ENCODE measurements around the gene ATAT1. TPM values are rescaled to one million over a fixed set of nuclear protein-coding genes. Genes with fewer than 3 reads are reported as not detected.

ATAT1 gene
- total and polyA plus RNA-seq, 9 of the 15 experiments (the other 6 are each of a cell fraction or from before 2014, with no cell fraction given): 0.65 to 5.8 (median 1.6) TPM

MicroRNAs encoded within 50 kb of the gene (microRNA counts, 767-probe panel; counts per million panel counts)
- not detected for microRNA hsa-miR-877-5p

Small RNA genes lying within 50 kb of the gene (microRNA-seq; reads per million reads assigned to microRNA genes)
- 35.3 reads per million, percentile 72 among the genes with 10 or more reads in this experiment for gene MIR877 (ENCODE audit: borderline microRNAs expressed)

Small RNA genes lying within 50 kb of the gene (small RNA-seq; reads per million reads assigned to genes)
- gene MIR877: 12.0 reads per million, percentile 96 among the genes with 10 or more reads in this experiment

Other genes starting within 250 kb of the ATAT1 start
Only the 7 nearest of the 14 such genes appear.
- 149 and 166 TPM in 2 replicates for gene ABCF1, start 55.4 kb upstream of the ATAT1 start, total RNA-seq (2014; rRNA removed)
- gene ABCF1, start 55.4 kb upstream of the ATAT1 start, total RNA-seq (2014; rRNA removed; fragmentation: Illumina TruSeq; extraction: Trizol): 102 and 114 TPM in 2 replicates
- 137 and 138 TPM in 2 replicates for gene ABCF1, start 55.4 kb upstream of the ATAT1 start, total RNA-seq (2015; rRNA removed; fragmentation: Illumina TruSeq; extraction: Trizol)
- gene ABCF1, start 55.4 kb upstream of the ATAT1 start, total RNA-seq (2021): 120 and 138 TPM in 2 replicates
- gene ABCF1, start 55.4 kb upstream of the ATAT1 start, polyA plus RNA-seq (2011; rRNA removed): 47.4 and 53.0 TPM in 2 replicates
- 193 and 194 TPM in 2 replicates for gene ABCF1, start 55.4 kb upstream of the ATAT1 start, polyA plus RNA-seq (2014; fragmentation: Illumina TruSeq; extraction: Trizol)
- gene ABCF1, start 55.4 kb upstream of the ATAT1 start, polyA plus RNA-seq (2014; fragmentation: Nextera tagmentation; extraction: Ambion mirVana): 10 to 100 TPM; 41.6 to 43.5 TPM
- 91.6 and 95.4 TPM in 2 replicates for gene ABCF1, start 55.4 kb upstream of the ATAT1 start, polyA plus RNA-seq (2014; rRNA removed)
- gene PPP1R10, start 9.6 kb upstream of the ATAT1 start, total RNA-seq (2014; rRNA removed): 32.6 and 60.5 TPM in 2 replicates
- 49.7 TPM in 2 replicates for gene PPP1R10, start 9.6 kb upstream of the ATAT1 start, total RNA-seq (2014; rRNA removed; fragmentation: Illumina TruSeq; extraction: Trizol)
- gene PPP1R10, start 9.6 kb upstream of the ATAT1 start, total RNA-seq (2015; rRNA removed; fragmentation: Illumina TruSeq; extraction: Trizol): 39.9 and 49.9 TPM in 2 replicates
- gene PPP1R10, start 9.6 kb upstream of the ATAT1 start, total RNA-seq (2021): 65.5 and 69.9 TPM in 2 replicates
- gene PPP1R10, start 9.6 kb upstream of the ATAT1 start, polyA plus RNA-seq (2011; rRNA removed): 19.4 and 28.1 TPM in 2 replicates
- 31.3 and 61.2 TPM in 2 replicates for gene PPP1R10, start 9.6 kb upstream of the ATAT1 start, polyA plus RNA-seq (2014; fragmentation: Illumina TruSeq; extraction: Trizol)
- 10 to 100 TPM; 14.1 to 21.9 TPM for gene PPP1R10, start 9.6 kb upstream of the ATAT1 start, polyA plus RNA-seq (2014; fragmentation: Nextera tagmentation; extraction: Ambion mirVana)
- gene PPP1R10, start 9.6 kb upstream of the ATAT1 start, polyA plus RNA-seq (2014; rRNA removed): 26.8 and 30.4 TPM in 2 replicates
- gene MRPS18B, start 9.0 kb upstream of the ATAT1 start, total RNA-seq (2014; rRNA removed): 134 and 143 TPM in 2 replicates
- 159 TPM in 2 replicates for gene MRPS18B, start 9.0 kb upstream of the ATAT1 start, total RNA-seq (2014; rRNA removed; fragmentation: Illumina TruSeq; extraction: Trizol)
- gene MRPS18B, start 9.0 kb upstream of the ATAT1 start, total RNA-seq (2015; rRNA removed; fragmentation: Illumina TruSeq; extraction: Trizol): 144 and 146 TPM in 2 replicates
- 125 and 132 TPM in 2 replicates for gene MRPS18B, start 9.0 kb upstream of the ATAT1 start, total RNA-seq (2021)
- gene MRPS18B, start 9.0 kb upstream of the ATAT1 start, polyA plus RNA-seq (2011; rRNA removed): 177 and 178 TPM in 2 replicates
- 285 and 292 TPM in 2 replicates for gene MRPS18B, start 9.0 kb upstream of the ATAT1 start, polyA plus RNA-seq (2014; fragmentation: Illumina TruSeq; extraction: Trizol)
- 100 to 1,000 TPM; 331 to 383 TPM for gene MRPS18B, start 9.0 kb upstream of the ATAT1 start, polyA plus RNA-seq (2014; fragmentation: Nextera tagmentation; extraction: Ambion mirVana)
- 180 and 270 TPM in 2 replicates for gene MRPS18B, start 9.0 kb upstream of the ATAT1 start, polyA plus RNA-seq (2014; rRNA removed)
- gene C6orf136, start 20.3 kb downstream of the ATAT1 start, total RNA-seq (2014; rRNA removed): 16.9 and 26.8 TPM in 2 replicates
- 14.1 and 14.5 TPM in 2 replicates for gene C6orf136, start 20.3 kb downstream of the ATAT1 start, total RNA-seq (2014; rRNA removed; fragmentation: Illumina TruSeq; extraction: Trizol)
- gene C6orf136, start 20.3 kb downstream of the ATAT1 start, total RNA-seq (2015; rRNA removed; fragmentation: Illumina TruSeq; extraction: Trizol): 15.6 and 19.0 TPM in 2 replicates
- gene C6orf136, start 20.3 kb downstream of the ATAT1 start, total RNA-seq (2021): 55.0 and 63.1 TPM in 2 replicates
- 16.2 and 35.4 TPM in 2 replicates for gene C6orf136, start 20.3 kb downstream of the ATAT1 start, polyA plus RNA-seq (2011; rRNA removed)
- gene C6orf136, start 20.3 kb downstream of the ATAT1 start, polyA plus RNA-seq (2014; fragmentation: Illumina TruSeq; extraction: Trizol): 50.3 and 54.6 TPM in 2 replicates
- gene C6orf136, start 20.3 kb downstream of the ATAT1 start, polyA plus RNA-seq (2014; fragmentation: Nextera tagmentation; extraction: Ambion mirVana): 10 to 100 TPM; 18.4 to 18.5 TPM
- gene C6orf136, start 20.3 kb downstream of the ATAT1 start, polyA plus RNA-seq (2014; rRNA removed): 34.7 and 43.6 TPM in 2 replicates
- gene DHX16, start 46.1 kb downstream of the ATAT1 start, total RNA-seq (2014; rRNA removed): 57.7 and 62.8 TPM in 2 replicates
- gene DHX16, start 46.1 kb downstream of the ATAT1 start, total RNA-seq (2014; rRNA removed; fragmentation: Illumina TruSeq; extraction: Trizol): 45.2 and 45.3 TPM in 2 replicates
- gene DHX16, start 46.1 kb downstream of the ATAT1 start, total RNA-seq (2015; rRNA removed; fragmentation: Illumina TruSeq; extraction: Trizol): 60.2 and 65.1 TPM in 2 replicates
- 42.7 and 47.5 TPM in 2 replicates for gene DHX16, start 46.1 kb downstream of the ATAT1 start, total RNA-seq (2021)
- 41.5 and 57.4 TPM in 2 replicates for gene DHX16, start 46.1 kb downstream of the ATAT1 start, polyA plus RNA-seq (2011; rRNA removed)
- gene DHX16, start 46.1 kb downstream of the ATAT1 start, polyA plus RNA-seq (2014; fragmentation: Illumina TruSeq; extraction: Trizol): 65.1 and 66.1 TPM in 2 replicates
- 10 to 100 TPM; 14.6 to 15.3 TPM for gene DHX16, start 46.1 kb downstream of the ATAT1 start, polyA plus RNA-seq (2014; fragmentation: Nextera tagmentation; extraction: Ambion mirVana)
- 47.9 and 57.3 TPM in 2 replicates for gene DHX16, start 46.1 kb downstream of the ATAT1 start, polyA plus RNA-seq (2014; rRNA removed)
- gene PPP1R18, start 59.8 kb downstream of the ATAT1 start, total RNA-seq (2014; rRNA removed): 29.1 and 46.5 TPM in 2 replicates
- gene PPP1R18, start 59.8 kb downstream of the ATAT1 start, total RNA-seq (2014; rRNA removed; fragmentation: Illumina TruSeq; extraction: Trizol): 36.3 and 37.5 TPM in 2 replicates
- gene PPP1R18, start 59.8 kb downstream of the ATAT1 start, total RNA-seq (2015; rRNA removed; fragmentation: Illumina TruSeq; extraction: Trizol): 42.6 and 45.3 TPM in 2 replicates
- 65.1 and 69.5 TPM in 2 replicates for gene PPP1R18, start 59.8 kb downstream of the ATAT1 start, total RNA-seq (2021)
- gene PPP1R18, start 59.8 kb downstream of the ATAT1 start, polyA plus RNA-seq (2011; rRNA removed): 80.5 and 118 TPM in 2 replicates
- gene PPP1R18, start 59.8 kb downstream of the ATAT1 start, polyA plus RNA-seq (2014; fragmentation: Illumina TruSeq; extraction: Trizol): 96.8 and 99.2 TPM in 2 replicates
- 10 to 100 TPM; 12.0 to 12.6 TPM for gene PPP1R18, start 59.8 kb downstream of the ATAT1 start, polyA plus RNA-seq (2014; fragmentation: Nextera tagmentation; extraction: Ambion mirVana)
- 60.2 and 69.0 TPM in 2 replicates for gene PPP1R18, start 59.8 kb downstream of the ATAT1 start, polyA plus RNA-seq (2014; rRNA removed)
- gene NRM, start 64.1 kb downstream of the ATAT1 start, total RNA-seq (2014; rRNA removed): 9.7 and 12.4 TPM in 2 replicates
- 10.6 and 14.4 TPM in 2 replicates for gene NRM, start 64.1 kb downstream of the ATAT1 start, total RNA-seq (2014; rRNA removed; fragmentation: Illumina TruSeq; extraction: Trizol)
- gene NRM, start 64.1 kb downstream of the ATAT1 start, total RNA-seq (2015; rRNA removed; fragmentation: Illumina TruSeq; extraction: Trizol): 17.4 and 18.1 TPM in 2 replicates
- 32.9 and 35.7 TPM in 2 replicates for gene NRM, start 64.1 kb downstream of the ATAT1 start, total RNA-seq (2021)
- 12.6 and 22.9 TPM in 2 replicates for gene NRM, start 64.1 kb downstream of the ATAT1 start, polyA plus RNA-seq (2011; rRNA removed)
- gene NRM, start 64.1 kb downstream of the ATAT1 start, polyA plus RNA-seq (2014; fragmentation: Illumina TruSeq; extraction: Trizol): 57.9 and 58.2 TPM in 2 replicates
- 10 to 100 TPM; 16.1 to 18.6 TPM for gene NRM, start 64.1 kb downstream of the ATAT1 start, polyA plus RNA-seq (2014; fragmentation: Nextera tagmentation; extraction: Ambion mirVana)
- gene NRM, start 64.1 kb downstream of the ATAT1 start, polyA plus RNA-seq (2014; rRNA removed): 19.4 and 22.5 TPM in 2 replicates

Measured in K562 (cell line).